GM12874 (cell line): ENCODE measurements around the gene MAGI1.

ENCODE experiments used
- TF ChIP-seq, protein P1 (sequence below): IDR thresholded peaks from 2 replicates; pipeline ENCODE4 v1.5.1; 2011; ENCODE audit warnings: low read depth, mild to moderate bottlenecking, control low read depth, low read length, moderate library complexity; ENCODE audit not compliant: insufficient read depth

The MAGI1 gene

DNA sequence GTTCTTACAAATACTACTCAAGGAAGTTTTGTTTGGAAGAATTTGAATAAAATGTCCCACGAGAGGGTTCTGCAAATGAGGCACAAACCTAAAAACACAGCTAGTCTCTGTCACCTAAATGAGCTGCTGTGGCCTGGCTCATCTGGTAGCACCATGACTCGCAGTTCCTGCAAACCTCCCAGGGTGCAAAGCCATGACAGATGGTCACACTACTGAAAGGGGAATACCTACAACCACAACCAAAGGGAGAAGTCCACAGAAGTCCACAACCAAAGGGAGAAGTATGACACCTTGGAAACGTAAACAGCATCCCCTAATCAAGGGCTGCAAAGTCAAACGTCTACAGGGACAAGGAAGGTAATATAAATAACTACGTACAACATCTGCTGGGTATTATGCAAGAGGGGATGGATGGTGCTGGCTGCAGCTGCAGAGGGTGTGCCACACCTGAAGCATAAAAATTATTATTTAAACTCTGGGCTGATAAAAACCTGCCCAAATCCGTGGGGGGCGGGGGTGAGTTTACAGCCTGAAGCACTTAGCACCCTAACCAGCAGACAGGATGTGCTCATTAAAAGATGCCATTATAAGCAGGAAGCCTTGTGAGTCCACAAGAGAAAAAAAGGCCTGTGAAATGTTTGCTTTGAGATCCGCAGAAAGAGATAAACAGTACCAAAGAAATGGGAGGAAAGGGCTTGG is 184.0 kb downstream of the MAGI1 start:
- TF ChIP-seq, protein P1, sequence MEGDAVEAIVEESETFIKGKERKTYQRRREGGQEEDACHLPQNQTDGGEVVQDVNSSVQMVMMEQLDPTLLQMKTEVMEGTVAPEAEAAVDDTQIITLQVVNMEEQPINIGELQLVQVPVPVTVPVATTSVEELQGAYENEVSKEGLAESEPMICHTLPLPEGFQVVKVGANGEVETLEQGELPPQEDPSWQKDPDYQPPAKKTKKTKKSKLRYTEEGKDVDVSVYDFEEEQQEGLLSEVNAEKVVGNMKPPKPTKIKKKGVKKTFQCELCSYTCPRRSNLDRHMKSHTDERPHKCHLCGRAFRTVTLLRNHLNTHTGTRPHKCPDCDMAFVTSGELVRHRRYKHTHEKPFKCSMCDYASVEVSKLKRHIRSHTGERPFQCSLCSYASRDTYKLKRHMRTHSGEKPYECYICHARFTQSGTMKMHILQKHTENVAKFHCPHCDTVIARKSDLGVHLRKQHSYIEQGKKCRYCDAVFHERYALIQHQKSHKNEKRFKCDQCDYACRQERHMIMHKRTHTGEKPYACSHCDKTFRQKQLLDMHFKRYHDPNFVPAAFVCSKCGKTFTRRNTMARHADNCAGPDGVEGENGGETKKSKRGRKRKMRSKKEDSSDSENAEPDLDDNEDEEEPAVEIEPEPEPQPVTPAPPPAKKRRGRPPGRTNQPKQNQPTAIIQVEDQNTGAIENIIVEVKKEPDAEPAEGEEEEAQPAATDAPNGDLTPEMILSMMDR, result no peak

DNA sequence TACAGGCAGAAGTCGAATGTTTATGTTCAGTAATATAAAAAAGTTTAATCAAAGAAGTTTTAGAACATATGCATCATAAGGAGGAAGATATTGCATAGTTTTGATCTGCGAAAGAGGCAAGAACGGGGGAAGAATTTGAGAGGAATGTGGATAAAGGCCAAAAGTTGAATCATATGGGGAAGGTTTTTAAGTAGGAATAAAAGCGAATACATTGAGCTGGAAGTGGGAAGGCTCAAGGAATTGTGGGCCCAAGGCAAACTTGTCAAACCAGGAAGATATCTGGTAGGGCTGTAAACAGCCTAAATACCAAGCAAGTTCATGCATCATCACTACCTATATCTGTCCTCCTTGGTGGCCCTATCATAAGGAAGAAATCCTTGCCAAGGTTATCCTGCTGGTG is 186.9 kb downstream of the MAGI1 start:
- TF ChIP-seq, protein P1, result no peak

DNA sequence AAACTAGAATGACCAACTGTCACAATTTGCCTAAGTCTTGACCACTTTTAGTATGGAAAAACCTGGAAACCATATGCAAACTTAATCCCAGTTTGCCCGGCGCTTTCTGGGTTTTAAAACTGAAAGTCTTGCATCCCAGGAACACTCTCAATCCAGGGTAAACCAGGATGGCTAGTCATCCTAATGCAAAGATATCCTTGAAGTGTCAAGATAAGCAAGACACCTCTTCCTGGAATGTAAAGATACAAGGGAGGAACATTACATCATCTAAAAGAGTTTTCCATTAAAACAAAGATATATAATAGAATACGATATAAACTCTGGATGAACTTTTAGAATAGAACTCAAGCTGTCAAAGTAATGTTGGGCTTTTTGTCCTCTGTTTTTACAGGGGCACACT is 188.5 kb downstream of the MAGI1 start:
- TF ChIP-seq, protein P1, result no peak

DNA sequence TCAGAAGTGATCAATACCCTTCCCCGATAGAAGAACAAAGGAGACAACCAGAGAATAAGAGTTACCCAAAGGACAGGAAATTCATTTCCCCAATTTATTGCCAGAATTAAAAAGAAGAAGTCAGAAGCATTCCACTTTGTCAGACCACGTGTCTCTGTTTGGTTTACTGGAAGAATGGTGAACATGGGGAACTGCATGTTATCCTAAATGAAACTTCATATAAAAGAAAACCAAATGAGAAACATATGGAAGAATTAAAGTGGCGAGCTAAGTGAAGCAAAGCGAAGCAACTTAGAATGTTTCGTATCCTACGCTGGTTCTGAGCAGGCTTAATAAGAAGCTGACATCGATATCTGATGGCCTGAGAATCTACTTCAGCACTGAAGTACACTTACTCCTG is 190.7 kb downstream of the MAGI1 start:
- TF ChIP-seq, protein P1, result no peak

DNA sequence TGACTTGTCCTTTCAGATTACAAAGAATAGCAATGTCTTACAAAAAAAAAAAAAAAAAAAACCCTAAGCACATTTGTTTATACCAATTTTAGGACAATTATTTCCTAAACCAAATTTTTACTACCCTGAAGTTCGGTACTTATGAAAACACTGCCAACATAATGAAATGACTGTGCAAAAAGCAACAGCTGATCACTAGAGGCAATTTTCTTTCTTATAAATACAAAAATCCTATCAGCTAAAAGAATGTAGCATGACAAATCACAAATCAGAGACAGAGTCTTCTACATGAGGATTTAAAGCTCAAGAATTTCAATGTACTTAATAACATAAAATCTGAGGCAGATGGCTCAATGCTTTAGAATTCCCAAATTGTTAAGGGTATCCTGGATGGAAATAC is 191.8 kb downstream of the MAGI1 start:
- TF ChIP-seq, protein P1, result no peak

DNA sequence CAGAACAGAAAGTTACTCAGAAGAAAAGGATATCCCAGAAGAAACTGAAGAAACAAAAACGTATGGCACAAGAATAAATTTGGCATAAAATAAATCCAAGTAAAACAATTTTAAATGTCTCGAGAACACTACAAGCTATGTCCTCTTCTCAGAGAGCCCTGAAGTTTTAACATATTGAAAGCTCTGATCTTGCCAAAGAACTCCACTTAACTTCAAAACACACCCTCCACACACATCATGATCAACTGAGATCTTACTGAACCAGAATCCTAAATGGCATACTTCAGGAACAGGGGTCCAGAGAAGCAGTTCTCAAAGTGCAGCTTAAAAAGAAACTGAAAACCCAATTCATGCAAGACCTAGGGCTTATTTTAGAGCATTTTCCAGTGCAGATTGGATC is 194.3 kb downstream of the MAGI1 start:
- TF ChIP-seq, protein P1, result no peak

DNA sequence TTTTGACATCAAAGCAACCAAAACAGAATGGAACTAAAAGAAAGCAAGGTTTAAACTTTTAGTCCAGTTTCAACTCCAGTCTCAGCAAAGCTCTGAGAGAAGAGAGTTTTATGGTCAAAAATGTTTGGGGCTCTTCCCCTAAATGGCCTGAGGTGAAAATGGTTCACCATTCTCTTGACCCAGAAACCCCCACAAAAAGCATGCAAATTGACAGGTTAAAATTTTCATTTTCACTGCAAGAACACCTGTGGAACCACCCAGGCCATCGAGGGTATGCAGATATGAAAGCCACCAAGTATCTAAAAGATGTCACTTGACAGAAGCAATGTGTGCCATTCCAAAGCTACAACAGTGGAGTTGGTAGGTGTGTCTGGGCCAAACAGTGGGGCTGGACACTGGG is 195.0 kb downstream of the MAGI1 start:
- TF ChIP-seq, protein P1, result no peak
